Neural progenitor cell (in vitro differentiated cells): ENCODE data around the gene MIEF1. TPM values are rescaled to one million over a fixed set of nuclear protein-coding genes. Genes with fewer than 3 reads are reported as not detected.

Experiments used
- DNase-seq: peaks from one replicate; pipeline ENCODE4 v3.0.0-alpha.2; 2016; ENCODE audit warnings: low spot score
- H2AFZ ChIP-seq: fragments of 200-600 bp; sonication (generic); replicated peaks from 2 replicates; pipeline ENCODE4 v1.6.1; 2016; ENCODE audit warnings: antibody characterized with exemption
- H3F3A ChIP-seq: fragments of 200-600 bp; sonication (generic); 2 replicates; pipeline ENCODE4 v1.6.1; 2016; ENCODE audit warnings: antibody characterized with exemption, low read depth
- H3K27ac ChIP-seq: fragments of 200-600 bp; sonication (generic); 2 replicates; pipeline ENCODE4 v1.5.1; 2016; ENCODE audit warnings: mild to moderate bottlenecking
- H3K27me3 ChIP-seq: fragments of 200-600 bp; sonication (generic); 2 replicates; pipeline ENCODE4 v1.6.1; 2016; ENCODE audit warnings: mild to moderate bottlenecking, moderate library complexity
- H3K36me3 ChIP-seq: fragments of 200-600 bp; sonication (generic); 2 replicates; pipeline ENCODE4 v1.5.1; 2016
- H3K4me1 ChIP-seq: fragments of 200-600 bp; sonication (generic); 2 replicates; pipeline ENCODE4 v1.6.1; 2016; ENCODE audit warnings: mixed run types
- H3K4me2 ChIP-seq: fragments of 200-600 bp; sonication (generic); 2 replicates; pipeline ENCODE4 v1.6.1; 2016
- H3K4me3 ChIP-seq: fragments of 200-600 bp; sonication (generic); 2 replicates; pipeline ENCODE4 v1.5.1; 2016
- H3K79me2 ChIP-seq: fragments of 200-600 bp; sonication (generic); 2 replicates; pipeline ENCODE4 v1.6.1; 2016; ENCODE audit warnings: low read depth
- H3K9ac ChIP-seq: fragments of 200-600 bp; sonication (generic); 2 replicates; pipeline ENCODE4 v1.6.1; 2016
- H3K9me3 ChIP-seq: fragments of 200-600 bp; sonication (generic); 2 replicates; pipeline ENCODE4 v1.5.1; 2016; ENCODE audit warnings: low read depth
- H4K20me1 ChIP-seq: fragments of 200-600 bp; sonication (generic); 2 replicates; pipeline ENCODE4 v1.6.1; 2016; ENCODE audit warnings: low read depth
- H3K27ac Mint-ChIP-seq: 3 replicates; pipeline ENCODE4 v1.8.0; 2021; ENCODE audit warnings: mixed read lengths
- H3K27me3 Mint-ChIP-seq: 2 replicates; pipeline ENCODE4 v1.8.0; 2022; ENCODE audit warnings: low read depth, mild to moderate bottlenecking, inconsistent platforms, moderate library complexity, mixed read lengths; ENCODE audit not compliant: insufficient read depth
- H3K36me3 Mint-ChIP-seq: 3 replicates; pipeline ENCODE4 v1.8.0; 2021; ENCODE audit warnings: mixed read lengths
- H3K4me1 Mint-ChIP-seq: 3 replicates; pipeline ENCODE4 v1.8.0; 2021; ENCODE audit warnings: mixed read lengths
- H3K4me3 Mint-ChIP-seq: 3 replicates; pipeline ENCODE4 v1.8.0; 2021; ENCODE audit warnings: mild to moderate bottlenecking, moderate library complexity, mixed read lengths
- H3K9me3 Mint-ChIP-seq: 3 replicates; pipeline ENCODE4 v1.8.0; 2020; ENCODE audit warnings: mixed read lengths
- CTCF ChIP-seq: fragments of 200-600 bp; sonication (generic); IDR thresholded peaks from 2 replicates; pipeline ENCODE4 v1.5.1; 2017; ENCODE audit warnings: antibody characterized with exemption, mild to moderate bottlenecking
- EZH2 ChIP-seq: fragments of 200-600 bp; sonication (generic); IDR thresholded peaks from 2 replicates; pipeline ENCODE4 v1.6.1; 2017; ENCODE audit warnings: antibody characterized with exemption, mild to moderate bottlenecking, moderate library complexity
- EZH2phosphoT487 ChIP-seq: fragments of 200-600 bp; sonication (generic); IDR thresholded peaks from 2 replicates; pipeline ENCODE4 v1.6.1; 2017; ENCODE audit warnings: antibody characterized with exemption
- total RNA-seq: library from RNA; depleted of rRNA; stranded (reverse); fragments of >200 nt; gene quantifications from 2 replicates; pipeline ENCODE4 v1.2.3, GENCODE V29; 2015; ENCODE audit warnings: low replicate concordance

MIEF1 gene
- total RNA-seq, 1 donor from 2014 or later, result 22.0 TPM

- H3K27me3 Mint-ChIP-seq, result peaks cover 30% of the 10 kb centered on the region
- no peak for DNase-seq
- peaks cover 14% of the 10 kb centered on the region for H4K20me1 ChIP-seq
- H3F3A ChIP-seq, result peaks cover 9% of the 10 kb centered on the region
- no peaks in the 10 kb centered on the region for H3K36me3 Mint-ChIP-seq
- H3K36me3 ChIP-seq, result no peaks in the 10 kb centered on the region
- H3K9me3 Mint-ChIP-seq, result no peaks in the 10 kb centered on the region
- TF ChIP-seq CTCF (no peak), EZH2 (no peak), EZH2phosphoT487 (no peak)
- H3K79me2 ChIP-seq, result no peaks in the 10 kb centered on the region
- H3K27ac Mint-ChIP-seq, result no peak overlapping the region
- peaks cover 54% of the 10 kb centered on the region for H3K27me3 ChIP-seq
- H3K27ac ChIP-seq, result no peak overlapping the region
- no peak overlapping the region for H2AFZ ChIP-seq
- H3K4me3 Mint-ChIP-seq, result no peak overlapping the region
- H3K4me2 ChIP-seq, result no peak overlapping the region
- H3K4me1 Mint-ChIP-seq, result peaks cover 4% of the 10 kb centered on the region
- H3K4me3 ChIP-seq, result no peak overlapping the region
- no peak overlapping the region for H3K9ac ChIP-seq
- H3K4me1 ChIP-seq, result peaks cover 3% of the 10 kb centered on the region
- H3K9me3 ChIP-seq, result no peaks in the 10 kb centered on the region
These were observed 60.9 kb downstream of the MIEF1 start for GRCh38 chr22:39562839-39563489.

DNA sequence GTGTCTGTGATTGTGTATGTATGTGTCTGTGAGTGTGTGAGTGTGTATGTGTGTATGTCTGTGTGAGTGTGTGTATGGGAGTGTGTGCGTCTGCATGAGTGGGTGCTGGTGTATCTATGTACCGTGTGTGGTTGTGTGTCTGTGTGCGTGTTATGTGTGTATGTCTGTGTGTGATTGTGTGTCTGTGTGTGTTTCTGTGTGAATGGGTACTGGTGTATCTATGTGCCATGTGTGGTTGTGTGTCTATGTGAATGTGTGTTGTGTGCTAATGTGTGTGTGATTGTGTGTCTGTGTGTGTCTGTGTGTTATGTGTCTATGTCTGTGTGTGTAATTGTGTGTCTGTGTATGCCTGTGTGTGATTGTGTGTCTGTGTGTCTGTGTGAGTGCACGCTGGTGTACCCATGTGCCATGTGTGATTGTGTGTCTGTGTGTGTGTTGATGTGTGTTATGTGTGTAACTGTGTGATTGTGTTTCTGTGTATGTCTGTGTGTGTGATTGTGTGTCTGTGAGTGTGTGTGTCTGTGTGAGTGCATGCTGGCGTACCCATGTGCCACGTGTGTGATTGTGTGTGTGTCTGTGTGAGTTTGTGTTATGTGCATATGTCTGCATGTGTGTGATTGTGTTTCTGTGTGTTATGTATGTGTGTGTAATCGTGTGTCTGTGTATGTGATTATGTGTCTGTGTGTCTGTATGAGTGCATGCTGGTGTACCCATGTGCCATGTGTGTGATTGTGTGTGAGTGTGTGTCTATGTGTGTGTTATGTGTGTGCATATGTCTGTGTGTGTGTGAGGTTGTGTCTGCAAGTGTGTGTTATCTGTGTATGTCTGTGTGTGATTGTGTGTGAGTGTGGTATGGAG lies 61.7 kb downstream of the MIEF1 start:
- no peaks in the 10 kb centered on the region for H3K36me3 Mint-ChIP-seq
- H3K4me3 Mint-ChIP-seq, result no peak overlapping the region
- peaks cover 7% of the 10 kb centered on the region for H4K20me1 ChIP-seq
- H3K36me3 ChIP-seq, result no peaks in the 10 kb centered on the region
- no peaks in the 10 kb centered on the region for H3K9me3 ChIP-seq
- peaks cover 26% of the 10 kb centered on the region for H3K27me3 Mint-ChIP-seq
- no peaks in the 10 kb centered on the region for H3K79me2 ChIP-seq
- H3F3A ChIP-seq, result peaks cover 9% of the 10 kb centered on the region
- H3K27me3 ChIP-seq, result peaks cover 45% of the 10 kb centered on the region
- H3K4me3 ChIP-seq, result no peak overlapping the region
- TF ChIP-seq EZH2phosphoT487 (no peak), CTCF (no peak), EZH2 (no peak)
- no peaks in the 10 kb centered on the region for H3K4me1 ChIP-seq
- H2AFZ ChIP-seq, result no peak overlapping the region
- DNase-seq, result no peak
- no peak overlapping the region for H3K9ac ChIP-seq
- no peak overlapping the region for H3K27ac Mint-ChIP-seq
- no peak overlapping the region for H3K4me2 ChIP-seq
- peaks cover 2% of the 10 kb centered on the region for H3K4me1 Mint-ChIP-seq
- H3K9me3 Mint-ChIP-seq, result no peaks in the 10 kb centered on the region
- H3K27ac ChIP-seq, result no peak overlapping the region

GRCh38 chr22:39565414-39565944 lies 63.4 kb downstream of the MIEF1 start:
- Mint-ChIP-seq H3K4me1 (peaks cover 2% of the 10 kb centered on the region), H3K27me3 (peaks cover 16% of the 10 kb centered on the region), H3K27ac (no peak overlapping the region), H3K36me3 (no peaks in the 10 kb centered on the region), H3K9me3 (no peaks in the 10 kb centered on the region), H3K4me3 (peak overlapping the region; percentile 12)
- Histone ChIP-seq H3K36me3 (no peaks in the 10 kb centered on the region), H3K27ac (no peak overlapping the region), H2AFZ (no peak overlapping the region), H3K4me1 (no peaks in the 10 kb centered on the region), H3K27me3 (peaks cover 28% of the 10 kb centered on the region), H3K79me2 (no peaks in the 10 kb centered on the region), H3K4me3 (no peak overlapping the region), H3K9me3 (no peaks in the 10 kb centered on the region), H3F3A (peaks cover 9% of the 10 kb centered on the region), H3K4me2 (no peak overlapping the region), H4K20me1 (no peaks in the 10 kb centered on the region), H3K9ac (no peak overlapping the region)
- no peak for TF ChIP-seq EZH2
- no peak for TF ChIP-seq EZH2phosphoT487
- no peak for TF ChIP-seq CTCF
- no peak for DNase-seq
